Skin epidermis (tissue), 12 donors: ENCODE data around the gene MOG.
"Not testable (repeated sequence)": the region's sequence is repeated elsewhere in the genome, so short reads cannot be mapped to it uniquely, and the experiment has no call there.

Source experiments
- H3K27ac ChIP-seq, 21 experiments: fragments of 200-600 bp; sonication (generic) in 11 of 21; one replicate each; pipeline ENCODE4 v1.5.0; 2020; ENCODE audit warnings: mild to moderate bottlenecking in 3 of 21, inconsistent platforms in 2 of 21, moderate library complexity in 2 of 21
- H3K4me3 ChIP-seq, 7 experiments: fragments of 200-600 bp; sonication (generic) in 2 of 7; one replicate each; pipeline ENCODE4 v1.5.0; 2020; ENCODE audit warnings: inconsistent platforms in 2 of 7, mild to moderate bottlenecking in 2 of 7, moderate library complexity in 1 of 7

The MOG gene

GRCh38 chr6:29633534-29633905 is 23.4 kb upstream of the MOG start:
- peak overlapping the region in 18 of 21 experiments; percentile 1 to 92 (median 77) for H3K27ac ChIP-seq
- peak overlapping the region; percentile 47 to 91 (median 75) for H3K4me3 ChIP-seq

- Histone ChIP-seq H3K4me3 (no peak overlapping the region), H3K27ac (no peak overlapping the region)
Measured at GRCh38 chr6:29637247-29637646, 19.6 kb upstream of the MOG start.

- Histone ChIP-seq H3K27ac (peak overlapping the region in 1 of 21 experiments; percentile 16), H3K4me3 (no peak overlapping the region)
Measured at GRCh38 chr6:29641430-29642148, 15.3 kb upstream of the MOG start.

- no peak overlapping the region for H3K4me3 ChIP-seq
- no peak overlapping the region for H3K27ac ChIP-seq
Measured at GRCh38 chr6:29647927-29648642, 8.8 kb upstream of the MOG start.

GRCh38 chr6:29649701-29650673 is 6.9 kb upstream of the MOG start:
- peak overlapping the region; percentile 33 to 54 (median 43) for H3K4me3 ChIP-seq
- peak overlapping the region; percentile 52 to 95 (median 88) for H3K27ac ChIP-seq

DNA sequence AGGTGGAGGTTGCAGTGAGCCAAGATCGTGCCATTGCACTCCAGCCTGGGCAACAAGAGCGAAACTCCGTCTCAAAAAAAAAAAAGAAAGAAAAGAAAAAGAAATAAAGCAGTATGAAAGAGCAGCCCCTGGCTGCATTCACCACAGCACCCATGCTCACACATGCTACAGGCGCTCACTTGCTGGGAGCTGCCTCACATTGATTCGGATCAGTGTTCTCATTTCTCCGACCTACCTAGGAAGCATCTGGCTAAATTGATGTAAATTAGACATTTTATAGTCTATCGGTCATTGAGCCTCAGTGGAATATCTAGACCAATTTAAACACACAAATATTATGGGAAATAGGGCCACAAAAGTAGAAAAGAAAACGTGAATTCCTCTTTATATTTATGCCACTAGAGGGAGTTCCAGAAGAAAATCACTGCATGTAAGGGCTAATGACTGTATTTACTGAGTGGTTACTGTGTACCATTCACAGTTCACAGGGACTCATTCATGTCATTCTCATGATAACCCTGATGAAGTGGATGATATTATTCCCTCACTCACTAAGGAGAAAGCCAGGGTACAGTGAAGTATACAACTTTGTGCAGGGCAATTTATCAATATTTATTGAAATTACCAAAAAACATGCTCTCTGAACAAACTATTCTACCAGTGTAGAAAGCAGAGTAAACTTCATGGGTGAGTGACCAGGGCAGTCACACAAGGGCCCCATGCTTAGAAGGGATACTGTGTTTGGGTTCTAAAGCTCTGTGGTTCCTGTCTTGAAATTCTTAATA is 5.3 kb upstream of the MOG start:
- H3K27ac ChIP-seq: no peak overlapping the region

GRCh38 chr6:29652198-29652584 is 4.7 kb upstream of the MOG start:
- Histone ChIP-seq H3K4me3 (no peak overlapping the region), H3K27ac (no peak overlapping the region)

More for the DNA sequence above, 5.3 kb upstream of the MOG start:
- H3K4me3 ChIP-seq: no peak overlapping the region

DNA sequence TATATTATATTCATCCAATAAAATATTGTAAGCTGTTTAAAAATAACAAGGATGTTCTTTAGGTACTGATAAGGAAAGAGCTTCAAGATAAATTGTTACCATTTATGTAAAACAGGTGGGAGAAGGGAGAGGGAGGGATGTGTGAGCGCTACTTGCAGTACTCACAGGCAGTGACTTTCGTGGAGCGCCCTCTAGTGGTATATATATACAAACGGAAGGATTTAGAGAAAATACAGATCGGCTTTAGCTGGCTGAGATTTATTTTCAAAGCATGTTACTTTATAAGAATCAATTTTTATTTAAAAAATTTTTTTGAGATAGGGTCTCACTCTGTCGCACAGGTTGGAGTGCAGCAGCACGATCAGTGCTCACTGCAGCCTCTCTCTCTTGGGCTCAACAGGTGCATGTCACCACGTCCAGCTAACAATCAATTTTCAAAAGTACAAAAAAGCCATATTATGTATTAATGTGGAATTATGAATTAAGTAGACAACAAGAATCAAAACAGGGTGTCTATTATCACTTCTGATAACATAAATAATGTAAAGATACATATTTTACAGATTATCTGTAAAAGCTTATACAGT is 3.3 kb upstream of the MOG start:
- H3K4me3 ChIP-seq: no peak overlapping the region

GRCh38 chr6:29655658-29656057 is 1.2 kb upstream of the MOG start:
- H3K4me3 ChIP-seq: no peak overlapping the region
- H3K27ac ChIP-seq: no peak overlapping the region

More for the DNA sequence above, 3.3 kb upstream of the MOG start:
- no peak overlapping the region for H3K27ac ChIP-seq

DNA sequence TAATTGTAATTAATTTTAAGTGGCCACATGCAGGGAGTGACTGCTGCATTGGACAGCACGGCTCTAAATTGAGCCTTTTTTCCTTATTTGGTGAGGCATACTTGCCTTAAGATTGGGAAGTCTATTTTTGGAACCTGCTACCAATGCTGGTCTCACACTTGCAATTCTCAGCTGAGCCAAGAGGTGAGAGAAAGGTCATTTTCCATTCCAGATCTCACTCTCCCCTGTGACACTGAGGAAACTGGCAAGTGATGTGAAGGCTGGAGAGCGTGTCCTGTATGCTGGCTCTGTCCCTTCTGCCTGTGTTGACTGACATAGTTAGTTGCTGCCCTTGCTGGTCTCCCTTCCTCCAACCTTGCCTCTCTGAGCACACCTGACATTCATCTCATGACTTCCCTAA is 735 bp upstream of the MOG start:
- no peak overlapping the region for H3K4me3 ChIP-seq
- no peak overlapping the region for H3K27ac ChIP-seq

DNA sequence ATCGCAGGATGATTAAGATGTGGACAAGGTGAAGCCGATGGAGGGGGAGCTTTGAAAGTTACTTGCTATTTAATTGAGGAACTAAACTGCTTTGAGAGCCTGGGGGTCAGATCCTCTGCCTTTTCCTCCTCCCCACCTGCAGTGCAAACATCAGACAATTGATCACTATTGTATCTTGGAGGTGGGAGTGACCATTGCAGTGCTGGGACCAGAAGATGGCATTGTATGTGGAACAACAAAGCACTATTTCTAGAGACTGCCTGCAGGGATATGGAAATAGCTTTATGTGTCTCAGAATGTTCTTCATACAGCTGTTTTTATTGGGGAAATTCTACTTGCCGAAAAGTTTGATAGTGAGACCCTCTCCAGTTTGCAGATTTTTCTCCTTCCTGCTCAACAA is 4.2 kb downstream of the MOG start:
- no peak overlapping the region for H3K27ac ChIP-seq
- H3K4me3 ChIP-seq: no peak overlapping the region

GRCh38 chr6:29661502-29662141 is 4.7 kb downstream of the MOG start:
- H3K27ac ChIP-seq, H3K4me3 ChIP-seq: not testable (repeated sequence)

DNA sequence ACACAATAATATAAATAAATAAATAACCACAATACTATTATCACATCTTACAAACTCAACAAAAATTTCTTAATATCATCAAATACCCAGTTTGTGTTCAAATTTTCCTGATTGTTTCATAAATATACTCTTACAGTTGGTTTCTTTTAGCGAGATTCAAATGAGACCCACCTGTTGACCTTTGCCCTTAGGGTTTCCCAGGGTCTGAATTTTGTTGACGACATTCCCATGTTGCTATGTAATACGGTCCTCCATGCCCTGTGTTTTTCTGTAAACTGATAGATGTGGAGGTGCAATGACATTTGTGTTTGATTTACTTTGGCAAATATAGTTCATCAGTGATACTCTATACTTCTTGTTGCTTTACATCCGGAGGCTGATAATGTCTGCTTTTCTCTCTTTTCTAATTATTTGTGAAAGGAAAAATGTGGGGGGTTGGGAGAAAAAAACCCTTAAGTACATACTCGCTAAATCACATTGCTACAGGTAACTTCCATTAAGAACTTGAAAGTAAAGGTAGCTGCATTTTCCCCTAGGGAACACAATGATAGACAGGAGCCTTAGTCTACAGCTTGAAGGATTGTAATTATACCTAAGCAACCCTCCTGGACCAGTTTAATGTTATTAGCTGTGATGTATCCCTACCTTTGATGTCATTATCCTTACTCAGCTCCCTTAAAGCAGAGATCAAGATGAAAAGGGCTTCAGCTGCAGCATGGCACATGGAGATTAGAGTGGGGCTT is 6.6 kb downstream of the MOG start:
- no peak overlapping the region for H3K4me3 ChIP-seq
- H3K27ac ChIP-seq: no peak overlapping the region

GRCh38 chr6:29665942-29666825 is 9.3 kb downstream of the MOG start:
- Histone ChIP-seq H3K4me3 (no peak overlapping the region), H3K27ac (no peak overlapping the region)

DNA sequence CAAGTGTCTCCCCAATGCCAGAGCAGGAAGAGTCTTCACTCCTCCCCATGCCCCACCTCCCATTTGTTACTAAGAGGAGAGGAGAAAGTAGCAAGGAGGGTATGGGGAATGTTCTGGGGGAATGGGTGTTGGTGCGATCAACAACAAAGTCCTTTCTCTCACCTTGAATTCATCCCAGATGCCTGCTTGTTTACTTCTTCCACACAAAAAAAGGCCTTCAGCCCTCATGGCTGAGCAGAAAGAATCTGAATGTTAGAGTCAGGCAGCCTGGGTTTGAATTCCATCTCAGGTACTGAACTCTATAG is 9.9 kb downstream of the MOG start:
- Histone ChIP-seq H3K4me3 (no peak overlapping the region), H3K27ac (no peak overlapping the region)

GRCh38 chr6:29667158-29667557 is 10.3 kb downstream of the MOG start:
- Histone ChIP-seq H3K27ac (no peak overlapping the region), H3K4me3 (no peak overlapping the region)

- H3K4me3 ChIP-seq: no peak overlapping the region
- no peak overlapping the region for H3K27ac ChIP-seq
Measured at GRCh38 chr6:29671026-29671425, 14.1 kb downstream of the MOG start.
